OCI-LY3 (cell line): Measurements from ENCODE around the gene IL36G.

Experiments
- H2AFZ ChIP-seq: fragments of 200-600, 300-600 bp; shearing (Covaris generic); 2 replicates; pipeline ENCODE4 v1.6.0; 2014; ENCODE audit warnings: antibody characterized with exemption, low read depth, low read length
- H3K27ac ChIP-seq: fragments of 200-600, 300-600 bp; sonication (generic); 2 replicates; pipeline ENCODE4 v1.5.1; 2014; ENCODE audit warnings: mild to moderate bottlenecking, low read length, moderate library complexity, mixed read lengths
- H3K27me3 ChIP-seq: fragments of 200-600, 300-600 bp; sonication (generic); 2 replicates; pipeline ENCODE4 v1.6.1; 2014; ENCODE audit warnings: low read depth, low read length, mixed read lengths
- H3K36me3 ChIP-seq: fragments of 200-600, 300-600 bp; sonication (generic); replicated peaks from 2 replicates; pipeline ENCODE3; 2014; ENCODE audit warnings: low read depth, low read length, mixed read lengths
- H3K4me1 ChIP-seq: fragments of 300-600, 200-600 bp; sonication (generic); 2 replicates; pipeline ENCODE4 v1.6.1; 2014; ENCODE audit warnings: low read length, mixed read lengths
- H3K4me2 ChIP-seq: fragments of 200-600, 300-600 bp; sonication (generic); 2 replicates; pipeline ENCODE4 v1.6.1; 2014; ENCODE audit warnings: low read length, mixed read lengths
- H3K4me3 ChIP-seq: fragments of 300-600, 200-600 bp; sonication (generic); 2 replicates; pipeline ENCODE4 v1.5.1; 2014; ENCODE audit warnings: antibody characterized with exemption, mild to moderate bottlenecking, low read length, moderate library complexity
- H3K79me2 ChIP-seq: fragments of 300-600, 200-600 bp; shearing (Covaris generic); 2 replicates; pipeline ENCODE4 v1.6.1; 2014; ENCODE audit warnings: mild to moderate bottlenecking, low read length, mixed read lengths
- H3K9ac ChIP-seq: fragments of 300-600, 200-600 bp; shearing (Covaris generic); 2 replicates; pipeline ENCODE4 v1.6.0; 2014; ENCODE audit warnings: mild to moderate bottlenecking, low read length, moderate library complexity
- H3K9me3 ChIP-seq: fragments of 200-600, 300-600 bp; shearing (Covaris generic); 2 replicates; pipeline ENCODE4 v1.6.1; 2014; ENCODE audit warnings: low read length, mixed read lengths; ENCODE audit not compliant: insufficient read depth
- H4K20me1 ChIP-seq: fragments of 200-600, 300-600 bp; sonication (generic); 2 replicates; pipeline ENCODE4 v1.6.1; 2016; ENCODE audit warnings: low read length, mixed read lengths; ENCODE audit not compliant: insufficient read depth
- CTCF ChIP-seq: fragments of 200-600, 300-600 bp; sonication (generic); IDR thresholded peaks from 2 replicates; pipeline ENCODE4 v1.5.1; 2014; ENCODE audit warnings: antibody characterized with exemption, low read length, low read depth
- EZH2phosphoT487 ChIP-seq: fragments of 200-600 bp; shearing (Covaris generic); IDR thresholded peaks from 2 replicates; pipeline ENCODE4 v1.6.1; 2018; ENCODE audit warnings: antibody characterized with exemption, mixed run types, low read depth

The IL36G gene

DNA sequence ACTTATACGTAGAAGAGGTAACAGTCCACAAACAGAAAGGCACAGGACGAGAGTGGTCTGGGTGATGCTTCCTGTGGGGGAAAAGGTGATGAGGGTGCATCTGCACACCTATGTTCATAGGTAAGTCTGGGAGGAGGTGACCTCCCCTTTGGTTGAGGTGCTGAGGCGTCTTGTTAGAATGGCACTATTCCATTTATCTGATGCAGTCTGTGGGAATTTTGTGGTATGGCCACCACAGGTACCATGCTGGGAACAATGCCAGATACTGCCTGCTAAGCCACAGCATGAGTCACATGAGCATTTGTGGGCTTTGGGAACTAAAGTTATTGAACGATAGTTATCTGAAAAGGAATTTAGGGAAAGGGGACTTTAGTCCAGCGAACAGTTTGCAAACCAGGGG, 38.9 kb upstream of the IL36G start:
- no peak for TF ChIP-seq CTCF
- no peak for TF ChIP-seq EZH2phosphoT487

DNA sequence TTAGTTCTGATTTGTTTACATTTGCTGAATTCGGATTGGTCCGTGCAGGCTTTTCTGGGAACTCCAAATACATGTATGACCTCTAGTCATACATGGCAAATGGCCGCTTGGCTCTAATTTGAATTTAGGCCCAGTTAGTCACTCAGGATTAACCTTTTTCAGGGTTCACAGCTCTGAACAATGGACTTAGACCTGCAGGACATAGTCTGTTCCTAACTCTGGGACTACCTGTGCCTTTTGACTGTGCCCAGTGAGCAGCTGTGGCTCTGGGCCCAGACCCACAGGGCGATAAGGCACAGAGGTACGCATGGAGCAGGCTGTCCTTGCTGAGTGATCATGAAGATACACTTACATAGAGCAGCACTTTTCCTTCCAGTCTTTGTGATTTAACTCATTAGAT, 38.4 kb upstream of the IL36G start:
- peaks cover 11% of the 10 kb centered on the region for H3K27me3 ChIP-seq
- no peak overlapping the region for H3K4me2 ChIP-seq
- H3K4me3 ChIP-seq: no peak overlapping the region
- no peak overlapping the region for H3K27ac ChIP-seq
- no peak for TF ChIP-seq CTCF
- no peak for TF ChIP-seq EZH2phosphoT487
- no peaks in the 10 kb centered on the region for H4K20me1 ChIP-seq
- no peaks in the 10 kb centered on the region for H3K9me3 ChIP-seq
- no peak overlapping the region for H2AFZ ChIP-seq
- no peak overlapping the region for H3K9ac ChIP-seq
- H3K79me2 ChIP-seq: no peaks in the 10 kb centered on the region
- H3K36me3 ChIP-seq: no peaks in the 10 kb centered on the region
- H3K4me1 ChIP-seq: peaks cover 5% of the 10 kb centered on the region; the same call in 1 of the 2 replicates

More for the DNA sequence above, 38.9 kb upstream of the IL36G start:
- Histone ChIP-seq H4K20me1 (no peaks in the 10 kb centered on the region), H3K9ac (no peak overlapping the region), H3K36me3 (no peaks in the 10 kb centered on the region), H2AFZ (no peak overlapping the region), H3K27me3 (peaks cover 10% of the 10 kb centered on the region), H3K4me1 (peaks cover 5% of the 10 kb centered on the region; the same call in 1 of the 2 replicates), H3K4me3 (no peak overlapping the region), H3K9me3 (no peaks in the 10 kb centered on the region), H3K4me2 (no peak overlapping the region), H3K79me2 (no peaks in the 10 kb centered on the region), H3K27ac (no peak overlapping the region)

DNA sequence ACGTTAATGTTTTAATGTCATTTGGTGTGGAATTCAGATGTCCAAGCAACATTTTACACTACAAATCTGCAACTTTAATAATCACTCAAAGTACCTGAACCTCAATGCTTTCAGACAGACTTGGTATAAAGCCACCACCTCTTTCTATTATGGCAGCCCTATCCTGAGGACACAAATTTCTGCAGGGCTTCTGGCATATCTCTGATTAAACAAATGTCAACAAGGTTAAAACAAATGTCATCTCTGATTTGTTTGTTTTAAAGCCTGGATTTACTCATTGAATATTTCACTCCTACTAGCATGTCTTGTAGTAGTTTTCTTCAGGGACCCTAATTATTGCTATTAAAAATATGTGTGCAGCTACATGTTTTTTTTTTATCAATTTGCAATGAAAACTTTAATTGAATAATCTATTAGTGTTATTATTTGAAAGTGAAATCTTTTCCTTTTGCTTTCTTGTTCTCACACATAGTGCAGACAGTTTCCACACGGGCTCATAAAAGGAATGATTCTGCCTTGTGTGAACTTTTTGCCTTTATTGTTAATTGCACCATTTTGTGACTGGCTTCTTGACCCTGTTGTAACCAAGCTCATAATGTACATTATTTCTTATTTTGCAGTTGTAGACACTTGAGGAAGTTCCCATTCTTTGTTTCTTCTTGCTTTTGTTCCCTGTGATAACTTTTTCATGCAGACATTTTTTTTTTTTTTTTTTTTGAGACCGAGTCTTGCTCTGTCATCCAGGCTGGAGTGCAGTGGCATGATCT, 36.8 kb upstream of the IL36G start:
- TF ChIP-seq CTCF: no peak
- TF ChIP-seq EZH2phosphoT487: no peak
- Histone ChIP-seq H3K4me1 (peaks cover 5% of the 10 kb centered on the region; the same call in 1 of the 2 replicates), H3K36me3 (no peaks in the 10 kb centered on the region), H3K27me3 (peaks cover 19% of the 10 kb centered on the region), H3K4me3 (no peak overlapping the region), H3K9me3 (no peaks in the 10 kb centered on the region), H2AFZ (no peak overlapping the region), H4K20me1 (no peaks in the 10 kb centered on the region), H3K9ac (no peak overlapping the region), H3K4me2 (peak overlapping the region; percentile 34; the same call in 1 of the 2 replicates), H3K79me2 (no peaks in the 10 kb centered on the region), H3K27ac (no peak overlapping the region)

- H3K27me3 ChIP-seq: peaks cover 17% of the 10 kb centered on the region
- no peaks in the 10 kb centered on the region for H3K79me2 ChIP-seq
- peaks cover 5% of the 10 kb centered on the region; the same call in 1 of the 2 replicates for H3K4me1 ChIP-seq
- H4K20me1 ChIP-seq: no peaks in the 10 kb centered on the region
- H3K4me2 ChIP-seq: peak overlapping the region; percentile 34
- H3K9me3 ChIP-seq: peaks cover 5% of the 10 kb centered on the region; the same call in 1 of the 2 replicates
- no peak overlapping the region for H3K9ac ChIP-seq
- no peak overlapping the region for H3K4me3 ChIP-seq
- H3K36me3 ChIP-seq: no peaks in the 10 kb centered on the region
- no peak overlapping the region for H3K27ac ChIP-seq
- no peak overlapping the region for H2AFZ ChIP-seq
- TF ChIP-seq EZH2phosphoT487: no peak
- TF ChIP-seq CTCF: peak; percentile 93
Measured at GRCh38 chr2:112941753-112942653, 35.8 kb upstream of the IL36G start.
